Calu3 (cell line): ENCODE data around the gene ZNF576. TPM values are rescaled to one million over a fixed set of nuclear protein-coding genes. Genes with fewer than 3 reads are reported as not detected.
A peak's percentile ranks its signal among the peaks of the same experiment; 100 is the strongest.

Experiments
- BruUV-seq: library from RNA; stranded (reverse); fragments of 400-500 nt; replicated peaks from 2 replicates; lab custom pipeline; 2021; lab: Mats Ljungman, UMichigan
- CTCF ChIA-PET: fragments of 300-600 bp; sonication (Branson Sonifier 250); formaldehyde crosslinking; loops from one replicate; lab custom pipeline; 2022; ENCODE audit warnings: antibody characterized with exemption; lab: Charles Lee
- DNase-seq: peaks from one replicate; pipeline ENCODE4 v3.0.0; 2022
- H3K27ac Mint-ChIP-seq: one replicate; pipeline ENCODE4 v1.8.0; 2022; ENCODE audit warnings: mixed read lengths; ENCODE audit not compliant: unreplicated experiment
- H3K27me3 Mint-ChIP-seq: one replicate; pipeline ENCODE4 v1.8.0; 2022; ENCODE audit warnings: mixed read lengths; ENCODE audit not compliant: unreplicated experiment
- H3K36me3 Mint-ChIP-seq: one replicate; pipeline ENCODE4 v1.8.0; 2022; ENCODE audit warnings: mild to moderate bottlenecking, moderate library complexity, mixed read lengths; ENCODE audit not compliant: insufficient read depth, unreplicated experiment
- H3K4me1 Mint-ChIP-seq: one replicate; pipeline ENCODE4 v1.8.0; 2022; ENCODE audit warnings: mild to moderate bottlenecking, low read depth, mixed read lengths; ENCODE audit not compliant: unreplicated experiment
- H3K4me3 Mint-ChIP-seq: one replicate; pipeline ENCODE4 v1.8.0; 2022; ENCODE audit warnings: mild to moderate bottlenecking, low read depth, moderate library complexity, mixed read lengths; ENCODE audit not compliant: unreplicated experiment
- H3K9me3 Mint-ChIP-seq: one replicate; pipeline ENCODE4 v1.8.0; 2022; ENCODE audit warnings: low read depth, mixed read lengths; ENCODE audit not compliant: unreplicated experiment
- CTCF ChIP-seq: fragments of 200-600 bp; IDR thresholded peaks from one replicate; pipeline ENCODE4 v1.8.0; 2022; ENCODE audit warnings: antibody characterized with exemption; ENCODE audit not compliant: unreplicated experiment
- intact Hi-C: fragments of 100-400 bp; cut with micrococcal nuclease; formaldehyde crosslinking; loops from one replicate; pipeline ENCODE4 v1.10.0; 2022; ENCODE audit not compliant: unreplicated experiment
- total RNA-seq: library from RNA; stranded (reverse); gene quantifications from 2 replicates; pipeline ENCODE4 v1.2.3, GENCODE V29; 2022

Gene ZNF576
- total RNA-seq, 1 experiment from 2014 or later, result 20.7 TPM

GRCh38 chr19:43638214-43638994, 42.0 kb downstream of the ZNF576 start:
- CTCF ChIA-PET, result no interaction called here
- DNase-seq, result no peak
- H3K4me3 Mint-ChIP-seq, result peak overlapping the region; percentile 74
- H3K36me3 Mint-ChIP-seq, result peaks cover 32% of the 10 kb centered on the region
- peak overlapping the region; percentile 70 for H3K27ac Mint-ChIP-seq
- no peak for TF ChIP-seq CTCF
- TSS peak; percentile 70 for BruUV-seq
- peaks cover 25% of the 10 kb centered on the region for H3K4me1 Mint-ChIP-seq
- intact Hi-C loops, result no loop called here
- no peaks in the 10 kb centered on the region for H3K9me3 Mint-ChIP-seq
- peaks cover 45% of the 10 kb centered on the region for H3K27me3 Mint-ChIP-seq

GRCh38 chr19:43638995-43639518, 42.7 kb downstream of the ZNF576 start:
- no peak for DNase-seq
- Mint-ChIP-seq H3K36me3 (peaks cover 32% of the 10 kb centered on the region), H3K9me3 (no peaks in the 10 kb centered on the region), H3K4me3 (peak overlapping the region; percentile 74), H3K27me3 (peaks cover 45% of the 10 kb centered on the region), H3K27ac (peak overlapping the region; percentile 70), H3K4me1 (peaks cover 25% of the 10 kb centered on the region)
- intact Hi-C loops, result no loop called here
- CTCF ChIA-PET, result no interaction called here
- TF ChIP-seq CTCF, result no peak
- no TSS peak for BruUV-seq

GRCh38 chr19:43639519-43640423, 43.4 kb downstream of the ZNF576 start, which contains the start of gene CADM4:
Gene CADM4 (minus strand): TSS chr19:43639850. CDS start chr19:43639790, 60 bp downstream.
- CTCF ChIA-PET, result interaction anchor here (0.7 kb wide), 1 partner anchor 28 kb away, joined by 4 read pairs; no protein-coding TSS in a partner anchor
- Mint-ChIP-seq H3K4me3 (peak within 1 kb of the TSS; percentile 74), H3K27me3 (peaks cover 45% of the 10 kb centered on the region), H3K27ac (peak within 1 kb of the TSS; percentile 70), H3K36me3 (peaks cover 32% of the 10 kb centered on the region), H3K4me1 (peaks cover 25% of the 10 kb centered on the region), H3K9me3 (no peaks in the 10 kb centered on the region)
- peak; percentile 45 for DNase-seq
- no peak for TF ChIP-seq CTCF
- intact Hi-C loops, result no loop called here
- BruUV-seq, result no TSS peak

GRCh38 chr19:43640424-43640757, 44.0 kb downstream of the ZNF576 start:
- CTCF ChIA-PET, result interaction anchor here (0.7 kb wide), 1 partner anchor 28 kb away, joined by 4 read pairs; no protein-coding TSS in a partner anchor
- Mint-ChIP-seq H3K27ac (peak overlapping the region; percentile 10), H3K9me3 (no peaks in the 10 kb centered on the region), H3K4me3 (peak overlapping the region; percentile 74), H3K36me3 (peaks cover 32% of the 10 kb centered on the region), H3K27me3 (peaks cover 45% of the 10 kb centered on the region), H3K4me1 (peaks cover 25% of the 10 kb centered on the region)
- no peak for DNase-seq
- no TSS peak for BruUV-seq
- TF ChIP-seq CTCF, result no peak
- intact Hi-C loops, result no loop called here
